Measurements from ENCODE around the gene LAMA5. TPM values are rescaled to one million over a fixed set of nuclear protein-coding genes. Genes with fewer than 3 reads are reported as not detected.

LAMA5 gene
- total RNA-seq, 4 donors from 2014 or later: 13.0 to 35.8 (median 22.7) TPM

DNA sequence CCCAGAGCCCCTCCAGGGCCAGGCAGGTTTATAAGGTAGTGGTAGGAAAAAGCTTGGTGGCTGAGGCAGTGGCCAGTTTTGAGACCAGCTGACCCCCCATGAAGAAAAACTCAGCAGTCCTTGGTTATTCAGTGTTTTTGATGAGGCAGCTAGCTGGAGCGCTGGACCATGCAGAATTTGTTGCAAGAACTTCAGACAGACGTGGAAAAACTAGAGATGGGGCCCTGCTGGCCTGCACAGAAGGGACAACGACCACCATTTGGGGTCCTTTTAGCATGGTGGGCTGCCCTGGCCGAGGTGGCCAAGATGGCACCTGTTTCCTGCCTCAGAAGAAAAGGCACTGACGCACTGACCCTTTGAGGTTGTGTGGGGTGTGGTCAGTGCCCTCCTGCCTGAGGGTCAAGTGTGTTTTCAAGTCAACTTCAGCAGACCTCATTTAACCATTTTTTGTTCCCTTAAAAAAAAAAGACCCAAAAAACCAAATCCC is 22.5 kb upstream of the LAMA5 start:
- H3K4me3 ChIP-seq: no peak overlapping the region
- H3K36me3 ChIP-seq: peaks cover 0 to 32% of the 10 kb centered on the region in 2 donors
- TF ChIP-seq POLR2A (IDR thresholded peaks at IDR 0.05): no peak
- TF ChIP-seq, protein P1, sequence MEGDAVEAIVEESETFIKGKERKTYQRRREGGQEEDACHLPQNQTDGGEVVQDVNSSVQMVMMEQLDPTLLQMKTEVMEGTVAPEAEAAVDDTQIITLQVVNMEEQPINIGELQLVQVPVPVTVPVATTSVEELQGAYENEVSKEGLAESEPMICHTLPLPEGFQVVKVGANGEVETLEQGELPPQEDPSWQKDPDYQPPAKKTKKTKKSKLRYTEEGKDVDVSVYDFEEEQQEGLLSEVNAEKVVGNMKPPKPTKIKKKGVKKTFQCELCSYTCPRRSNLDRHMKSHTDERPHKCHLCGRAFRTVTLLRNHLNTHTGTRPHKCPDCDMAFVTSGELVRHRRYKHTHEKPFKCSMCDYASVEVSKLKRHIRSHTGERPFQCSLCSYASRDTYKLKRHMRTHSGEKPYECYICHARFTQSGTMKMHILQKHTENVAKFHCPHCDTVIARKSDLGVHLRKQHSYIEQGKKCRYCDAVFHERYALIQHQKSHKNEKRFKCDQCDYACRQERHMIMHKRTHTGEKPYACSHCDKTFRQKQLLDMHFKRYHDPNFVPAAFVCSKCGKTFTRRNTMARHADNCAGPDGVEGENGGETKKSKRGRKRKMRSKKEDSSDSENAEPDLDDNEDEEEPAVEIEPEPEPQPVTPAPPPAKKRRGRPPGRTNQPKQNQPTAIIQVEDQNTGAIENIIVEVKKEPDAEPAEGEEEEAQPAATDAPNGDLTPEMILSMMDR (IDR thresholded peaks at IDR 0.05 in 4 of 5, conservative IDR thresholded peaks at IDR 0.05 in 1 of 5): no peak
- no peaks in the 10 kb centered on the region for H3K9me3 ChIP-seq
- intact Hi-C loops (cut with DNase I; ENCODE audit: low total_unique reads) (loop anchor here (10.0 kb wide), 1 partner anchor 205 kb away; the partner anchor contains the start of gene MTG2), in situ Hi-C loops (cut with MboI; ENCODE audit: low sequenced_read_pairs in 4 of 4) (loop anchor here (10.0 to 25.0 kb wide), 5 partner anchors 85 to 377 kb away; partner anchors contain the start of genes ADRM1 (in 1 of the 4) and MTG2 (in 1 of the 4))
- DNase-seq: no peak
- peaks cover 24 to 27% of the 10 kb centered on the region in 2 donors for H3K4me1 ChIP-seq
- H3K27me3 ChIP-seq: no peaks in the 10 kb centered on the region
- H3K27ac ChIP-seq: no peak overlapping the region
- no peak for ATAC-seq

GRCh38 chr20:62388839-62389600 is 21.9 kb upstream of the LAMA5 start:
- no peaks in the 10 kb centered on the region for H3K27me3 ChIP-seq
- no peaks in the 10 kb centered on the region for H3K9me3 ChIP-seq
- peaks cover 0 to 32% of the 10 kb centered on the region in 2 donors for H3K36me3 ChIP-seq
- no peak overlapping the region for H3K4me3 ChIP-seq
- TF ChIP-seq, protein P1 (IDR thresholded peaks at IDR 0.05 in 4 of 5, conservative IDR thresholded peaks at IDR 0.05 in 1 of 5): no peak
- TF ChIP-seq POLR2A (IDR thresholded peaks at IDR 0.05): no peak
- in situ Hi-C loops (cut with MboI; ENCODE audit: low sequenced_read_pairs in 4 of 4) (loop anchor here (10.0 to 25.0 kb wide), 5 partner anchors 84 to 377 kb away; partner anchors contain the start of genes ADRM1 (in 1 of the 4) and MTG2 (in 1 of the 4)), intact Hi-C loops (cut with DNase I; ENCODE audit: low total_unique reads) (loop anchor here (10.0 kb wide), 1 partner anchor 204 kb away; the partner anchor contains the start of gene MTG2)
- peaks cover 24 to 27% of the 10 kb centered on the region in 2 donors for H3K4me1 ChIP-seq
- ATAC-seq (no peak), DNase-seq (no peak)
- no peak overlapping the region for H3K27ac ChIP-seq

DNA sequence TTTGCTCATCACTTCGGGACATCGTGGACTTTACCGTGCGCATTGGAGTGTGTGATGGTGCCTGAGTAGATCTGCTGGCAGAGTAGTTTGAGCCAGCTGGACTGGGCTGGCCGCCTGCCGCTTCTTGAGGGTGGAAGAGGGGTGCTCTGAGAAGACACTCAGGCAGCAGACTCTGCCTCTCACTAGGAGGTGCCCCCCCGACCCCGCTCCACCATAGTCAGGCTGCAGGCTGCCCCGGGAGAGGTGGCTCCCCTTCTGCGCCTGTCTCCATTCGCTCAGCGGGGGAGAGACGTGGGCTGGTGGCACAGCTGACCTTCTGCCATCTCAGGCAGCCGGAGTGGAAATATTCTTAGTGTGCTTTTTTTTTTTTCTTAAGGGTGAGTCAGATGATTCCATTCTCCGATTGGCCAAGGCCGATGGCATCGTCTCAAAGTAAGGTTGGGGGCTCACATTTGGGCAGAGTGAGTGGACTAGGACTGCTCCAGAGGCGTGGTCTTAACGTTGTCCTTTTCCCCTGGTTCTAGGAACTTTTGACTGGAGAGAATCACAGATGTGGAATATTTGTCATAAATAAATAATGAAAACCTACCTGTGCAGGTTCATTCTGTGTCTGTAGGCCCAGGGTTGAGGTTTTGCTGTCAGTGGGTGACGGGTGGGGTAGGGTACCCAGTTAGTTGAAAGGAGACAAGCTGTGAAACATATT is 21.0 kb upstream of the LAMA5 start:
- Histone ChIP-seq H3K4me1 (peaks cover 24 to 27% of the 10 kb centered on the region in 2 donors), H3K9me3 (no peaks in the 10 kb centered on the region), H3K27ac (peak overlapping the region; percentile 87 to 99 (median 96)), H3K36me3 (peaks cover 0 to 32% of the 10 kb centered on the region in 2 donors), H3K27me3 (no peaks in the 10 kb centered on the region), H3K4me3 (peak overlapping the region; percentile 80 to 100 (median 95))
- intact Hi-C loops (cut with DNase I; ENCODE audit: low total_unique reads): loop anchor here (1.0 to 10.0 kb wide), 4 partner anchors 19 to 203 kb away; partner anchors contain the start of genes ADRM1, CABLES2 and MTG2
- DNase-seq (no peak), ATAC-seq (no peak)
- TF ChIP-seq POLR2A (IDR thresholded peaks at IDR 0.05): no peak
- TF ChIP-seq, protein P1 (IDR thresholded peaks at IDR 0.05 in 4 of 5, conservative IDR thresholded peaks at IDR 0.05 in 1 of 5): no peak
- in situ Hi-C loops (cut with MboI; ENCODE audit: low sequenced_read_pairs in 4 of 4): loop anchor here (10.0 to 25.0 kb wide), 5 partner anchors 83 to 376 kb away; partner anchors contain the start of genes ADRM1 (in 1 of the 4) and MTG2 (in 1 of the 4)

- DNase-seq (no peak), ATAC-seq (peak in 1 of 2 donors; percentile 17)
- intact Hi-C loops (cut with DNase I; ENCODE audit: low total_unique reads) (loop anchor here (1.0 to 10.0 kb wide), 4 partner anchors 19 to 203 kb away; partner anchors contain the start of genes ADRM1, CABLES2 and MTG2), in situ Hi-C loops (cut with MboI; ENCODE audit: low sequenced_read_pairs in 4 of 4) (loop anchor here (10.0 to 25.0 kb wide), 5 partner anchors 83 to 375 kb away; partner anchors contain the start of genes ADRM1 (in 1 of the 4) and MTG2 (in 1 of the 4))
- Histone ChIP-seq H3K36me3 (peaks cover 0 to 32% of the 10 kb centered on the region in 2 donors), H3K27ac (peak overlapping the region; percentile 87 to 99 (median 96)), H3K4me1 (peaks cover 24 to 32% of the 10 kb centered on the region in 2 donors), H3K4me3 (peak overlapping the region; percentile 80 to 100 (median 95)), H3K9me3 (no peaks in the 10 kb centered on the region), H3K27me3 (no peaks in the 10 kb centered on the region)
- TF ChIP-seq POLR2A (IDR thresholded peaks at IDR 0.05): no peak
- TF ChIP-seq, protein P1 (IDR thresholded peaks at IDR 0.05 in 4 of 5, conservative IDR thresholded peaks at IDR 0.05 in 1 of 5): no peak
These were observed 20.3 kb upstream of the LAMA5 start for GRCh38 chr20:62387219-62387913.

Data from gastrocnemius medialis (tissue), 4 donors.